DMS79 treated with DMSO at 0.1 percent for 48 hours (cell line): ENCODE measurements around the gene FBLN2.
"Not testable (repeated sequence)": the region's sequence is repeated elsewhere in the genome, so short reads cannot be mapped to it uniquely, and the experiment has no call there.

Experiments used
- DNase-seq: peaks from one replicate; lab custom pipeline; 2025; lab: John Stamatoyannopoulos, UW

The FBLN2 gene

DNA sequence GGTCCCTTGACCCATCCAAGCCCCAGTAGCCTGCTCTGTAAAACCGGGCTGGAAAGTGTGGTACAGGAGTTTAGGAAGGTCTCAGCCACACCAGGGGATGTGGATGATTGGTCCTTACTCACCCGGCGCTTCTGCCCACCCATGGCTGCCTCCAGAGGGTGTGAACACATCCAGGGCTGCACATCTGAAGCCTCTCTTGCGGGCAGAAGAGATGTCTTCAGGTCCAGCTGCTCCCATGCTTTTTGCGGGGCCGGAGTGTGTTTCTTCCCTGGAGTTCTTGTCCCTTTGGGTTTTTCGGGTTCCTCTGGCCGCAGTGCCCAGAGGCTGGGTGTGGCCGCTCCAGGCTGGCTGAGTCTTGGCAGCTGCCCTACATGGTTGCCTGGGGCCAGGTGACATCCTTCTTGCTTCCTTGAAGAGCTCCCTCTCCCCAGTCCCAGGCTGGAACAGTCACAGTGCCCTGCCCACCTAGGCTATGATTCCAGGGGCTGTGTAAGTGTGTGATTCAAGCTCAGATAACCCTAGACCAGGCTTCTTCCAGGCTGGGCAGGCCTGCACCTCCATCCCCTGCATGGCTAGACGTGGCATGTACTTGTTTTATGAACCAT lies 34.9 kb upstream of the FBLN2 start:
- DNase-seq, result no peak

DNA sequence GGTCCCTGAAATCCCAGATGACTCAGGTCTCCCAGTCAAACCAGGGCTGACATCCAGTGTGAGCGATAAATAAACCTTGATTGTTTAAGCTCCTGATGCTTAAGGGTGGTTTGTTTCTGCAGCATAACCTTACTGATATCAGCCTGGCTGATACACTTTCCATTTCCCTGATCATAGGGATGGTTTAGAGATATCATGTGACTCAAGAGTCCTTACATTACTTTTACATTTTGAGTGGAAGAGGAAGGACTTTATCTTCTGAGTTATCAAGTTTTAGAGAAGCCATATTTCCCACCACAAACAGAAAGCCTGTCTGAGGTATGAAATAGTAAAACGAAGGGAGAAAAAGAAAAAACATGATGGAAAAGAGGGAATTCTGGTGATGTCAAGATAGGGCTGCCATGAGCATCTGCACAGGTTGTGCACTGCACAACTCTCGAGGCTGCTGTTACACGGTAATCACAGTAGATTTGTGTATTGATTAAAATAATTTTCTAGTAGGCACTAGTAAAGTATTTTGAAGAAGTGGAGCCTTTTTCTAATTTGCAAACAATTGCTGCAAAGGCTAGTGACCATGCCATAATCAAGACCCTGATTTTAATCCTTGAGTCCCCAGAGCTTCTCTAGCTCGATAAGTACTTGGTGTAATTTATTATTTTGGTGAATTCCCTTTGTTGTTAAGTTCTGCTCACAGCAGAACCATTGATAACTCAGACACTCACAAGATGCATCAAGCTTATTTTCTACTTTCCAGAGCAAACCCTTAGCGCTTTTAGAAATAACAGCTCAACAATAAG lies 34.1 kb upstream of the FBLN2 start:
- no peak for DNase-seq

DNA sequence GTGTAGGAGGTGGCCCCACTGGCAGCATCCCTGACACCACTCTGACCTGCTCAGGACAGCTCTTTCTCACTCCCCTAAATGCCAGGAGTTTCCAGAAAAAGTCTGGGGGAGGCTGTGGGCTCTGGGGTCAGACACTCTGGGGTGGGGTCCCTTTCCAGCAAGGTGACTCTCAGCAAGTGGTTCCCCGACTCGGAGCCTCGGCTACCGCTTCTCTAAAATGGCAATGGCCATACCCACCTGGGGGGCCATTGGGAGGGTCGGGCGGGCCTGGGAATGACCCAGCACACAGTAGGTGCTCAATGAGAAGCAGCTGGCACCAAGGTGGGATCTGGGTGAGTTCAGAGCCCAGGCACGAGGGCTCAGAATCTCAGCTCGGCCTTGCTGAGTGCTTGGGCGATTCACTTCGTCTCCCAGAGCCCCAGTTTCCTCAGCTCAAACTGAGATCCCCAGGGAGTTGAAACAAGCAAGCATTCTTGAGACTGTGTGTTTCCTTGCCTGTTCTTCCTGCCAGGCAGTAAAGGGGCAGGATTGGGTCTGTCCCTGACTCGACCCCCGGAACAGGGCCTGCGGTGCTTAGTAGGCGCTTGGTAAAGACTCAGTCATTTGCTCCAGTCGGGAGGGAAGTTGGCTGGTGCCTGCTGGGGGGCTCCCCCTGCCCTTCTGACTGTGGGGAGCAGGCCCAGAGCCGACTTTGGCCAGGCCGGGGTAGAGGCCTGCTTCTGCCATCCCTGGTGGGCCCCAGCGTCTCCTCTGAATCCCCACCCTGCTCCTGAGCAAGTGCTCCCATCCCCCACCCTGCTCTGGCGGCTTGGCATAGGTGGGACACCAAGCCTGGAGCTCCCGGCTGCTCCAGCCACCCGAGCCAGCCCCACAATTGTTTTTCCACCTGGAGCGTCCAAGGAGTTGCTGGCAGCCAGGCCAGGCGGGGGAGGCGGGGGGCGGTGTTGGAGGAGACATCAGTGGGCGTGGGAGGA lies 32.9 kb upstream of the FBLN2 start:
- DNase-seq, result no peak

DNA sequence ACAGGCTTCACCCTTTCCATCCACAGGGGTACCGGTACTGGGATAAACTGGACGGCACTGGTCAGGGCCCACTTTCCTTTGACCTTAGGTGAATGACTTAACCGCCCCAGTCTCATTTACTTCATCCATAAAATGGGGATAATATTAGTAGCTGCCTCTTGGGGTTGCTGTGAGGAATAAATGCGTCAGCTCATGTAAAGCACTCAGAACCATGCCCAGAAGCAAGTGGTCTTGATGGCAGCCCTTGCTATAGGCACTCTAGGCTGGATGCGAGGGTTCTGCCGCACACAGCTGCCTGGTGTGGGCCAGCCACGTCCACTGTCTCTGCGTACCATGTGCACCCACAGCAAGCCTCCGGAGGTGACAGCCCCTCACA lies 32.2 kb upstream of the FBLN2 start:
- no peak for DNase-seq

DNA sequence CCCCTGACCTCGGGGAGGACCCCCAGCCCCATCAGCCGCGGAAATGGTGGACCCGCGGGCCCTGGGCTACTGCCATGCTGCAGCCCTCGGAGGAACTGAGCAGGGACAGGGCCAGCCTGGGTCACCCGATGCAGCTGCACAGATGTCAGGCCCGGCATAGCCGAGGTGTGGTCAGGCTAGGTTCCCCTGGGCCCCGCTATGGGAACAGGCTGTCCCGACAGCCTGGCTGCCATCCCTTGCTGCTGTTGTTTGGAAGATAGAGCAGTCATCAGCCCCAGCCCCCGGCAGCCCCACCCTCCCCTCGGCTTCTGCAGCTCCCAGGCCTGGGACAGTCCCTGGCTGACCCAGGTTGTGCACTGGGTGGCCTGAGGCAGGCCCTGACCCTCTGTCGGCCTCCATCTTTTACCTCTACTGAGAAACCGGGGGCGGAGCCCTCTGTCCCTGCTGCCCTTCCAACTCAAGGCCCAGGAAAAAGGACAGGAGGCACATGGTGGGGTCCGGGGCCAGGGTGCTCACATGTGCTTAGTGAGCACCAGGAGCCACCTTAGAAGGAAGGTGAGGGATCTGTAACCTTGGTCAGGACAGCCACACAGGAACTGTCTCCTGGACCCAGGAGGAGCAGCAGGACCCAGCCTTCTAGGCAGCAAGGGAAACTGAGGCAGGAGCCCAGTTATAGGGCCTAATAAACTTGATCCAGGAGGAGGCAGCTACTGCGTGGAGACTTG lies 31.5 kb upstream of the FBLN2 start:
- no peak for DNase-seq

DNA sequence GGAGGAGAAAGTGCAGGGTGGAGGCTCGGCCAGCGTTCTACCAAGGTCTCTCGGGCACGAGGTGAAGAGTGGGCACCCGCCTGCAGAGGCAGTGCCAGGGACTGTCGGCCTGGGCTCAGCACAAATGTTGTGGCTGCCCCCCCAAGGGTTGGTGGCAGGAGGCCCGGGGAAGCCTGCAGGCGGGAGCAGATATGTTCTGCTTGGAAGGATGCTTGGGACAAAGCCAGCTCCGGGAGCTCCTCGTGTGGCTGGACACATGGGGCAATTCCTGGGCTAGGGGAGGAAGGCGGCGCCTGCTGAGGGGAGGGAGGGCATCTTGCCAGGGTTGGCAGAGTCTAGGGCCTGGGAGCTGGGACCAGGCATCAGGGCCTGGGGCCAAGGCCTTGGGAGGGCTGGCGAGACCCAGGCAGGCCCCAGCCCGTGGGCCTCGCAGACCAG lies 30.4 kb upstream of the FBLN2 start:
- no peak for DNase-seq

DNA sequence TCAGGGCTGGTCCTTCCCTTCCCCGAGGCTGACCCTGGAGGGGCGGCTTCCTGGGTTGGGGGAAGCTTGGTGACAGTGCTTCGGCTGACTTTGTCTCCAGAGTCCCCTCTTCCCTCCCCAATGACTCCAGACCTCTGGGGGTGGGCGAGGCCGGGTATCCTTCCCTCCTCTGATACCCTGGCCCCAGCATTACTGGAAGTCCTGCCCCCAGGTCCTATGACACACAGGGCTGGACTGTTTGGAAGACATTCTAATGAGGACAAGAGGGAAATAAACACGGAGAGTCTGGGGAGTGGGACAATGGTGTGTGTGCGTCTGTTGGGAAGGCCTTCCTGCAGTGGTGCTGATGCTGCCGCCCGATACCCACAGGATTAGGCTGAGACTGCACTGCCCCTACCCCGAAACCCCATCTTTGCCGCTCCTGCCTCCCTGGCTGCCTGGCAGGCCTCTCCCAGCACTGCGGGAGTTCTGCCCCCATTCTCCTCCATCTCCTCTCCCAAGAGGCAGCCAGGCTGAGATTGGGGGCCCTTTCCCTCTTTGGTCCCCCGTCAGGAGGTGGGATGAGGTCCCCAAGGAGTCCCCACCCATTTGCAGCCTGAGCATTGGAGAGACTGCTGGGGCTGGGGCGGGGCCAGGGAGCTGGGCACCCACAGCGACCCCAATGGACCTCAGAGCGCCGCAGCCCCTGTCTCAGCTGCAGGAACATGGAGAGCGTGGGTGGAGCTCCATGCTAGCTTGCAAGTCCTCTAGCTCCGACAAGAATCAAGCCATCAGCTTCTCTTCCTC lies 29.7 kb upstream of the FBLN2 start:
- no peak for DNase-seq

DNA sequence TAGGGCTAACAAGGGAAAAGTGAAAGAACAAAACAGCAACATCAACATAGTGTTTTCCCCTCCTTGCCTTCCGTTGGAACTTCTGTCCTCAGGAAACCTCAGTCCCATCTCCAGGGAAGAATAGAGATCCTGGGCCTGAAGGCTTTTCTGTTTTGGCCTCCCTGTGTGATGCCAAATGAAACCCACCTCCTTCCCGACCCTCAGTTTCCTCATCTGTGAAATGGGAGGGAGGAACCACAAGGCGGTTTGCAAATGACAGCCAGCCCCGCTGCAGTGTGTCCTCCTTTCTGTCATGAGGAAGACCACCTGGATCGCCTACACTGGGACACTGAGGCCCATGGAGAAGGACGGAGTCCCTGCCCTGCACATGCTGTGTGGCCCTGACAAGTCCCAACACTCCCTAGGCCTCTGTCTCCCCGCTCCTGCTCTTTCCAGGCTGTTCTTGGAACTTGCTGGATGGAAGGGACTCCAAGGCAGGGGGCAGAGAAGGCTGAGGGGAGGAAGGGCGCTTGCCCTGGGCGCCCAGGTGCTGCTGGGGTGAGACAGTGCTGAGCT lies 28.5 kb upstream of the FBLN2 start:
- DNase-seq, result no peak

DNA sequence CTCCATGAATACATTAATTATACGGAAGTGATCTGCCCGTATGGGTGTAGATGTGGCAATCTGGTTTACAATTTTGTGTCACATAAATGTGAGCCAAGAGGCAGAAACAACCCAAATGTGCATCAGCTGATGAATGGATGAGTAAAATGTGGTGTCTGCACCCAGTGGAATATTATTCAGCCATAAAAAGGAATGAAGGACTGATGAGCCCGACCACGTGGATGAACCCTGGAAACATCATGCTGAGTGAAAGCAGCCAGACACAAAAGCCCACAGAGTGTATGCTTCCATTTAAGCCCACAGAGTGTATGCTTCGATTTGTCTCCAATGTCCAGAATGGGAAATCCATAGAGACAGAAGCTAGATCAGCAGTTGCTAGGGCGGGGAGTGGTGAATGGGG lies 27.6 kb upstream of the FBLN2 start:
- no peak for DNase-seq

DNA sequence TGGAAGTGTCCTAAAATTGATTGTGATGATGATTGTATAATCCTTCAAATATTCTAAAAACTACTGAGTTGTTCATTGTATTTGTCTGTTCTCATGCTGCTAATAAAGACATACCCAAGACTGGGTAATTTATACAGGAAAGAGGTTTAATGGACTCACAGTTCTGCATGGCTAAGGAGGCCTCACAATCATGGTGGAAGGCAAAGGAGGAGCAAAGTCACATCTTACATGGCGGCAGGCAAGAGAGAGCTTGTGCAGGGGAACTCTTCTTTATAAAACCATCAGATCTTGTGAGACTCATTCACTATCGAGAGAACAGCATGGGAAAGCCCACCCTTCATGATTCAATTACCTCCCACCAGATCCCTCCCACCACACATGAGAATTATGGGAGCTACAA lies 27.2 kb upstream of the FBLN2 start:
- DNase-seq, result not testable (repeated sequence)

DNA sequence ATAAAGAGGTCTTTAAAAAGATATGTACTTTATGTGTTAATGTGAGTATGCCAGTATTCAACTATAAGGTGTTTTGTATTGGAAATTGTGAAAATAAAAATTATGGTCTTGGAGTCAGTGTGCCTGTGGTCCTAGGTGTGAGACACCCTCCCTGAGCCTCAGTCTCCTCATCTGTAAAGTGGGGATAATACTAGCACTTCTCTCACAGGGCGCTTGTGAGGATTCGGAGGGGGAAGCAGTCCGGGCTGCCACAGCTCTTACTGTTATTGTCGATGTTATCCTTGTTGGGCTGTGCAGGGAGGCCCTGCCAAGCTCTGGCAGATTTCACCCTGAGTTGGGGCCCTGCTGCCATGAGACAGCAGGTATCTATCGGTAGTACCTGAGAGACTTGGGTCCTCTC lies 26.7 kb upstream of the FBLN2 start:
- no peak for DNase-seq

DNA sequence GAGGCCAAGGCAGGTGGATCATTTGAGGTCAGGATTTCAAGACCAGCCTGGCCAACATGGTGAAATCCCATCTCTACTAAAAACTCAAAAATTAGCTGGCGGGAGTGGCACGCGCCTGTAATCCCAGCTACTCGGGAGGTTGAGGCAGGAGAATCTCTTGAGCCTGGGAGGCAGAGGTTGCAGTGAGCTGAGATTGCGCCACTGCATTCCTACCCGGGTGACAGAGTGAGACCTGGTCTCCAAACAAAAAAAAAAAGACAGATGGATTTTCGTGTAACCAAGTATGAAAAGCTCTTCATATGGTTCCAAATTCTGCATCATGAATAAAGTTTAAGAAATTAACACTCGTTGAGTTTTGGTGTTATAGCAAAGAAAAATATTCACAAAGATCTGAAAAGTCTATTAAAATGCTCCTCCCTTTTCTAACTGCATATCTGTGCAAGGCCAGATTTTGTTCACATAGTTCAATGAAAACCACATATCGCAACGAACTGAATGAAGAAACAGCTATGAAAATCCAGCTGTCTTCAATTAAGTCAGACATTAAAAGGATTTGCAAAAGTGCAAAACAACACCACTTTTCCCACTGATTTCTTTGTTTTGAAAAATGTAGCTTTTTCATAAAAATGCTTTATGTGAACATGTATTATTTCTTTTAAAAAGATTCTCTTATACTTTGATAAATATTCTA lies 23.8 kb upstream of the FBLN2 start:
- no peak for DNase-seq

DNA sequence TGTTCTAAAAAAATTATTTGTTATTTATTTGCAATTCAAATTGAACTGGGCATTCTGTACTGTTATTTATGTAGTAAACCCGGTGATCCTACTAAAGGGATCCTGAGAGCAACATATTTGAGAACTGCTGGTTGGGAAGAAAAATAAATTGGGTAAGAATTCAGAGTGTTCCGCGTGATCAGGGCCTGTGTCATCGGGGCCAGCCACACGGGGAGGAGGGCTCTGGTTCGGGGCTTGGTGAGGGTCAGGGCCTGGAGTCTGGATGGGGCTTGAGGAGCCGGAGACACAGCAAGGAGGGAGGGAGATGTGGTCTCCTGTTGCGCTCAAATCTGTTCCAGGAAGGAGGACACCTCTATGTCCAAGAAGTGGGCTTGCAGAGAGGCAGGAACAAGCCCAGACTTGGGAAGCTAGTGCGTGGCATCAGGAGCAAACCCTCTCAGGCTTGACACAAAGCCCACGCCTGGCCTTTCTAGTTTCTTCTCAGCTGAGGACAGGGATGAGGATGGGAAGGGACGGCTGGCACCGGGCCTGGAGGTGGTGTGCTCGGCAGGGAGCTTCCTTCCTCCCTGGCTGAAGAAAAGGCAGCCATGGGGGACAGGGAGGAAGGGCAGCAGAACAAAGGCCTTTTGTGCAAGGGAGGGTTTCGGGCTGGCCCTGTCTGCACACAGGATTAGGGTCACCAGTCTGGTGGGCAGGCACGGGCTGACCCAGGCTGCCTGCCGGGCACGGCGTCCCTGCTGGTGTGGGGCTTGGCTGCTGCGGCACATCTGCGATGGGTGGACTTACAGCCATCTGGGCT lies 22.9 kb upstream of the FBLN2 start:
- peak; percentile 14 for DNase-seq

DNA sequence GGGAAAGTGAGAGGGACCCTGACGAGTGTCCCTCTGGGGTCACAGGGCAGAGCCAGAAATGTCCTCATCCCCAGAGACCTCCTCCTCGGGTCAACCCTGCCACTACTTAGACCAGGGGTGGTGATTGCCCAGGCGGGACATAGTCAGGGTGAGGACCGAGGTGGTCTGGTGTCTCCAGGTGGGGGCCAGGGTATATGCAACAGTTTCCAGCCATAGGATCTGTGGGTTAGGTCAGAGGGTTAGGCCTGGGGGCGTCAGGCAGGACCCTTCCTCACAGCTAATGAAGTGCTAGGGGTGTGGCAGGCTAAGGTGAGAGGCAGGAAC lies 22.3 kb upstream of the FBLN2 start:
- DNase-seq, result no peak

DNA sequence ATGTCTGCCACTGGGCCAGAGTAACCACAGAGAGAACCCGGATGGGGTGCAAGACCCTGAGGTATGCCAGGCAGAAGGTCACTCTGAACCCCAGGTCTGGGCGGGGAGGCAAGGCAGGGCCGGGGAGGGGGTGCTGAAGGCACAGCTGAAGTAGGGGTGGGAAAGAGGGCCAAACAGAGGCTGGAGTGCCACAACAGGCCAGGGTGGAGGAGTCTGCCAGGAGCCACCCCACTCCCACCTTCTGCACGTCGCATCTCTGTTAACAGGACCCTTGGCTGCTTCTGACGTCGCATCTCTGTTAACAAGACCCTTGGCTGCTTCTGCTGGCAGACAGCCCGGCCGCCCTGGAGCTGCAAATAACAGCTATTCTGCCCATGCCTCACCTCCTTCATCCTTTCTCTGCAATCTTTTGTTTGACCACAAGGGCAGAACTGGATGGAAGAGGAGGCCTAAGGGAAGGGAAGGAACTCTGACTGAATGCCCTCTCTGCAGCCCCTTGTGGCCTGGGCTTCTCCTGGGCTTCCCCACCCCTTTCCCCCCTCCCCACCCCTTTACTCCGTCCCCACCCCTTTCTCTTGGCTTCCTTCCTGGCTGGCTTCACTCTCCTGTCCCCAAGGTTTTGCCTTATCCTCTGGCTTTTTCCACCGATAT lies 20.6 kb upstream of the FBLN2 start:
- peak; percentile 17 for DNase-seq

DNA sequence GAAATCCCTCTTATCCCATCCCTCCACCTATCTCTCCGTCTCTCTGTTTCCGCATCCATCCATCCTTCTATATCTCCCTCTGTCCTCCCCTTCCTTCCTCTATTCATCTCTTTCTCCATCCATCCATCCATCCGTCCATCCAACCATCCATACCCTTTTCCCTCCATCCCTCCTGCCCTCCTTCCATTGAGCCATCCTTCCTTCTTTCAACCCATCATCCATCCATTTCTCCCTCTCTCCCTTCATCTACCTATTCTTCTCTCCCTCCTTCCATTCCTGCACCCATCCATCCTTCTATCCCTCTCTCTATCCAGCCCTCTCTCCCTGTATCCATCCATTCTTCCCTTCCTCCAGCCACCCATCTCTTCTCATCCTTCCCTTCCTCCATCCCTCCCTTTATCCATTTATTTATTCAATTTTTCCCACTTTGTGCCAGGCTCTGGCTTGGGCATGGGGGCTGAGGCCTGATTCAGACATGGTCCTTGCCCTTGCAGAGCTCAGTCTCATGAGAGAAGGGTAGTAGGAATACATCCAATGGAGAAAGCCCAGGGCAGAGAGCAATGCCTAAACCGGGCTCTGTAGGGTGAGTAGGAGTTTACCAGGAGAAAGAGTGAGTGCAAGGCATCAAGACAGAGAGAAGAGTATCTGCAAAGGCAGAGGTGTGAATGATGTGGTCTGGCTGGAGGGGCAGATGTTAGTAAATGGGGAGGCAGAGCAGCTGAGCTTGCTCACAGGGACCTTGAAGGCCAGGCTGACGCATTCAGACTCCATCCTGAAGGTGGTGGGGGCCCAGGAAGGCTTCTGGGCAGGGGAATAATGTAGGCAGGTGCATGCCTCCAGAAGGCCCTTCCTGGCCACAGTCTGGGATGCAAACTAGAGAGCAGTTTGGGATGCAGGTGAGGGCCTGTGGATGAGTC lies 19.5 kb upstream of the FBLN2 start:
- no peak for DNase-seq

DNA sequence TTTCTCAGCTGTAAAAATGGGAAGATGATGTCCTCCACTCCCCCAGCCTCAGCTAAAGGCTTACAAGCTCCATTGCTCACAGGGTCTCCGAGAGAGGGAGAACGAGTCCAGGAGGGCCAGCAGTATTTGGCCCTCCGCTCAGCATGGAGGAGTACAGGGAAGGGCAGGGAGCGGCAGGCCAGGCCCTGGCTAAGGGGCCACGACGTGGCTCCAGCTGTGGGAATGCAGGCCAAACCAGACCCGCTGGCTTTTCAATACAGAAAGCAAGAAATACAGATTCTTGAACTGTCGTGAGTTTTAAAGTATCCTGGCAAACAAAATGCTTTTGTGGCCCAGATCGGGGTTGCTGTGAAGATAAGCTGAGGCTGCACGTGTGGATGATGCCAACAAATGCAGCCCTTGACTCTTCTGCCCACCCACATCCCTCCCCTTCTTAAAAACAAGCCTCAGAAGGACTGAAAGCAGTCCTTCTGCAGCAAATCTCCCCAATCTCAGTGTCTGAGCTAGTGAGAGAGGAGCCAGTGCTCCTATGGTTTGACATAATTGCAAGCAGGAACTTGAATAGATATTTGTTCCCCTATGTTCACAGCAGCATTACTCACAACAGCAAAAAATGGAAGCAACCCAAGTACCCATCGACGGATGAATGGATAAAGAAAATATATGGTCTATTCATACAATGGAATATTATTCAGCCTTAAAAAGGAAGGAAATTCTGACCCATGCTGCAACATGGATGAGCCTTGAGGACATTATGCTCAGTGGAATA lies 18.5 kb upstream of the FBLN2 start:
- no peak for DNase-seq
